Measurements from ENCODE around the gene PRR14L. TPM values are rescaled to one million over a fixed set of nuclear protein-coding genes. Genes with fewer than 3 reads are reported as not detected.

Gene PRR14L
- total RNA-seq, 1 experiment from 2014 or later = 42.5 TPM

GRCh38 chr22:31692186-31692886 lies 57.6 kb downstream of the PRR14L start:
- H3K4me1 ChIP-seq = no peaks in the 10 kb centered on the region
- Mint-ChIP-seq H3K4me3 (ENCODE audit: unreplicated experiment) (no peak overlapping the region), H3K27me3 (ENCODE audit: insufficient read depth, unreplicated experiment) (no peaks in the 10 kb centered on the region), H3K27ac (ENCODE audit: unreplicated experiment) (no peak overlapping the region), H3K4me1 (ENCODE audit: low read depth, unreplicated experiment) (no peaks in the 10 kb centered on the region), H3K36me3 (ENCODE audit: insufficient read depth, unreplicated experiment) (peaks cover 55% of the 10 kb centered on the region), H3K9me3 (ENCODE audit: unreplicated experiment) (no peaks in the 10 kb centered on the region)
- DNase-seq = no peak
- ChIA-PET POLR2A (no interaction called here), CTCF (no interaction called here)
- BruUV-seq (replicated peaks) = no TSS peak
- intact Hi-C loops (cut with micrococcal nuclease; ENCODE audit: unreplicated experiment) = no loop called here
- H3K9me3 ChIP-seq = no peaks in the 10 kb centered on the region
- H3K4me3 ChIP-seq (ENCODE audit: low read depth, low read length) = no peak overlapping the region
- H3K36me3 ChIP-seq (ENCODE audit: control insufficient read depth, insufficient read depth, low read length) = no peaks in the 10 kb centered on the region
- no peaks in the 10 kb centered on the region for H3K27me3 ChIP-seq (replicated peaks; ENCODE audit: control insufficient read depth, insufficient read depth, low read length)
- TF ChIP-seq, protein P1, sequence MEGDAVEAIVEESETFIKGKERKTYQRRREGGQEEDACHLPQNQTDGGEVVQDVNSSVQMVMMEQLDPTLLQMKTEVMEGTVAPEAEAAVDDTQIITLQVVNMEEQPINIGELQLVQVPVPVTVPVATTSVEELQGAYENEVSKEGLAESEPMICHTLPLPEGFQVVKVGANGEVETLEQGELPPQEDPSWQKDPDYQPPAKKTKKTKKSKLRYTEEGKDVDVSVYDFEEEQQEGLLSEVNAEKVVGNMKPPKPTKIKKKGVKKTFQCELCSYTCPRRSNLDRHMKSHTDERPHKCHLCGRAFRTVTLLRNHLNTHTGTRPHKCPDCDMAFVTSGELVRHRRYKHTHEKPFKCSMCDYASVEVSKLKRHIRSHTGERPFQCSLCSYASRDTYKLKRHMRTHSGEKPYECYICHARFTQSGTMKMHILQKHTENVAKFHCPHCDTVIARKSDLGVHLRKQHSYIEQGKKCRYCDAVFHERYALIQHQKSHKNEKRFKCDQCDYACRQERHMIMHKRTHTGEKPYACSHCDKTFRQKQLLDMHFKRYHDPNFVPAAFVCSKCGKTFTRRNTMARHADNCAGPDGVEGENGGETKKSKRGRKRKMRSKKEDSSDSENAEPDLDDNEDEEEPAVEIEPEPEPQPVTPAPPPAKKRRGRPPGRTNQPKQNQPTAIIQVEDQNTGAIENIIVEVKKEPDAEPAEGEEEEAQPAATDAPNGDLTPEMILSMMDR (IDR thresholded peaks at IDR 0.05; ENCODE audit: insufficient read depth in 1 of 2, low read depth in 1 of 2, low read length in 1 of 2, severe bottlenecking in 1 of 2, unreplicated experiment in 1 of 2) = no peak

DNA sequence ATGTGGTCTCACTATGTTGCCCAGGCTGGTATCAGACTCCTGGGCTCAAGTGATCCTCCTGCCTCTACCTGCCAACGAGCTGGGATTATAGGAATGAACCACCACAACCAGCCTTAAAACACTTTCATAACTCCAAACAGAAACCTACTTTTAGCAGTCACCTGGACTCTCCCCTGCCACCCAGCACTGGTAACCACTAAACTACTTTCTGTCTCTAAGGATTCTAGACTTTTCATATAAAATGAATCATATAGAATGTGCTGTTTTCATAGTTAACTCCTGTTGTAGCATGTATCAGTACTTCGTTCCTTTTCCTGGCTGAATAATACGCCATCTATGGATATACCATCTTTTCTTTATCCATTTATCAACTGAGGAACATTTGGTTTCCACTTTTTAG lies 58.5 kb downstream of the PRR14L start:
- ChIA-PET POLR2A (no interaction called here), CTCF (no interaction called here)
- Mint-ChIP-seq H3K27ac (ENCODE audit: unreplicated experiment) (no peak overlapping the region), H3K36me3 (ENCODE audit: insufficient read depth, unreplicated experiment) (peaks cover 55% of the 10 kb centered on the region), H3K4me1 (ENCODE audit: low read depth, unreplicated experiment) (no peaks in the 10 kb centered on the region), H3K9me3 (ENCODE audit: unreplicated experiment) (no peaks in the 10 kb centered on the region), H3K27me3 (ENCODE audit: insufficient read depth, unreplicated experiment) (no peaks in the 10 kb centered on the region), H3K4me3 (ENCODE audit: unreplicated experiment) (no peak overlapping the region)
- H3K4me3 ChIP-seq (ENCODE audit: low read depth, low read length) = no peak overlapping the region
- BruUV-seq (replicated peaks) = no TSS peak
- H3K9me3 ChIP-seq = no peaks in the 10 kb centered on the region
- TF ChIP-seq, protein P1 (IDR thresholded peaks at IDR 0.05; ENCODE audit: insufficient read depth in 1 of 2, low read depth in 1 of 2, low read length in 1 of 2, severe bottlenecking in 1 of 2, unreplicated experiment in 1 of 2) = no peak
- intact Hi-C loops (cut with micrococcal nuclease; ENCODE audit: unreplicated experiment) = no loop called here
- H3K27me3 ChIP-seq (replicated peaks; ENCODE audit: control insufficient read depth, insufficient read depth, low read length) = no peaks in the 10 kb centered on the region
- no peak for DNase-seq
- no peaks in the 10 kb centered on the region for H3K4me1 ChIP-seq
- H3K36me3 ChIP-seq (ENCODE audit: control insufficient read depth, insufficient read depth, low read length) = no peaks in the 10 kb centered on the region

DNA sequence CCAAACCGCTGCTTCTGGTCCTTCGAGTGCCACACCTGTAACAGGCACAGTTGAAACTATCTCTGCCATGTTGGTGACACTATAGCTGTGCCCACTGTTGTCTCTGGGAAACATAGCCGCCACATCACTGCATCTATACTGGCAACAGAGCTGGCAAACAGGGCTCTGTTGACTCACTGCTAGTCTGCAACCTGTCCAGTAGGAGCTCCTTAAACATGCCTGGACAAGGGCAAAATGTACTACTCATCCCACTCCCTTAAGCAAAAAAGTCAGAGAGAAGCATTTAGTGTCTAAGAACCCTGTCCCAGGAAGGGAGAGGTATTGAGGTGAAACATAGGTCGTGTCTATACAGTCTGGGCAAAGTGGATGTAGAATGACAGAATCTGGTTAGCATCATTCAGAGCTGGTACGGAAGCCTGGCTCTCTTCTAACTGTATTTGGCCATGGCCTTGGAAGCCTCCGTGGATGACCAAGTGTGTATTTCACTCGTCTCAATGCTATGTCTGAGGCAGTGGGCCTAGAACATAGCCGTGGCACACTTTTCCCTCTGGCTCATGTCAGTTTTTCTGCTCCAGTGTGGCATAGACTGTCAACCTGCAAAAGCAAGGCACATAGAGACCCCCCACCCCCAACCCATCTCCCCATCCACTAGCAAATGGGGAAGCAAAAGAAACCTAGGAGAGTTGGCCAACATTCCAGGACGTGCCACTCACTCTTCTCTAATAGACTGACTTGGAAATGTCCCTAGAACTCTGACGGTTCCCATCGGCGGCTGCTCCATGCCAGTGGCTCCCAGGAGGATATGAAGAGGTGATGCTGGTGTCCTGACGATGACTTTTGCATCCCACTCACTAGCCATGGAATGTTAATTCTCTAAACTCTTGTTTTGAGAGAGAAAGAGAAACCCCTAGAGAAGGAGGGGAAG lies 66.5 kb downstream of the PRR14L start:
- Mint-ChIP-seq H3K27me3 (ENCODE audit: insufficient read depth, unreplicated experiment) (no peaks in the 10 kb centered on the region), H3K9me3 (ENCODE audit: unreplicated experiment) (no peaks in the 10 kb centered on the region), H3K36me3 (ENCODE audit: insufficient read depth, unreplicated experiment) (peaks cover 34% of the 10 kb centered on the region), H3K4me1 (ENCODE audit: low read depth, unreplicated experiment) (no peaks in the 10 kb centered on the region), H3K27ac (ENCODE audit: unreplicated experiment) (no peak overlapping the region), H3K4me3 (ENCODE audit: unreplicated experiment) (no peak overlapping the region)
- intact Hi-C loops (cut with micrococcal nuclease; ENCODE audit: unreplicated experiment) = no loop called here
- ChIA-PET POLR2A (no interaction called here), CTCF (interaction anchor here (1.2 to 1.8 kb wide), 2 partner anchors 17 to 287 kb away, joined by 3 to 7 read pairs; no protein-coding TSS in a partner anchor)
- no peaks in the 10 kb centered on the region for H3K9me3 ChIP-seq
- TF ChIP-seq, protein P1 (IDR thresholded peaks at IDR 0.05; ENCODE audit: insufficient read depth in 1 of 2, low read depth in 1 of 2, low read length in 1 of 2, severe bottlenecking in 1 of 2, unreplicated experiment in 1 of 2) = no peak
- BruUV-seq (replicated peaks) = no TSS peak
- H3K27me3 ChIP-seq (replicated peaks; ENCODE audit: control insufficient read depth, insufficient read depth, low read length) = no peaks in the 10 kb centered on the region
- DNase-seq = no peak
- H3K36me3 ChIP-seq (ENCODE audit: control insufficient read depth, insufficient read depth, low read length) = no peaks in the 10 kb centered on the region
- no peaks in the 10 kb centered on the region for H3K4me1 ChIP-seq
- no peak overlapping the region for H3K4me3 ChIP-seq (ENCODE audit: low read depth, low read length)

All from Caco-2 (cell line).